NCI-H1436 treated with DMSO at 0.1 percent for 48 hours (cell line): ENCODE measurements around the gene ZNF358.

Experiments
- DNase-seq: peaks from one replicate; lab custom pipeline; 2025; lab: John Stamatoyannopoulos, UW

Gene ZNF358

DNA sequence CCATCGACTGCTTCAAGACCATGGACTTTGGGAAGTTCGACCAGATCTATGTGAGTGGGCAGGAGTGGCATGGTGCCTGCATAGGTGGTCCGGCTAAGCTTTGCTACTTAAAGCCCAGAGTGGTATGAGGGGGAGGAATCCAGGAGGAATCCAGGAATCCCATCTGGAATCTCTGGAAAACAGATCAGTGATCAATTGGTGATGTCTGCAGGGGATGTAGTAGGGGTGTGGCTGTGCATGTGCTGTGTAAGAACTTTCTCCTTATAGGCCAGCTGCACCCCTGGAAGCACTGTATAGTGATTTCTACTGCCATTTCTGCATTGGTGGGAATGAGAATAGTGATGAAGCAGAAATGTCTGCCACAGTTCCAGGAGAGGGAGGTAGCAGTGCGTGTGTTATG lies 43.2 kb downstream of the ZNF358 start:
- DNase-seq = no peak

DNA sequence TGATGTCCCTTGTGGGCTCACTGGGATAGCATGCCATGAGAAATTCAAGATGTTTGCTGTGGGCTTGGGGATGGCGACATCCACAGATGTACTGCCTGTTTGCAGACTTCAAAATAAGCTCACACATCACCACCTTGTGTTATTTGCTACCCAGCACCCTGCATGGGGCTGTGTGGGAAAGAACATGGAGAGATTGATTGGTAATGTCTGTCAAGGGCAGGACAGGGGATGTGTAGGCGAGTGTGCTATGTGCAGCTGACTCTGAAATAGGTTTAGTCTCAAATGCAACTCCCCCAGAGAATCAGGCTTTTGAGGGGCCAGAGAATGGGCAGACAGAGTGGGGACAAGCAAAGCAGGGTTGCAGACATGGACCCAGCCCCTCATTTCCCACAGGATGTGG lies 44.4 kb downstream of the ZNF358 start:
- no peak for DNase-seq

DNA sequence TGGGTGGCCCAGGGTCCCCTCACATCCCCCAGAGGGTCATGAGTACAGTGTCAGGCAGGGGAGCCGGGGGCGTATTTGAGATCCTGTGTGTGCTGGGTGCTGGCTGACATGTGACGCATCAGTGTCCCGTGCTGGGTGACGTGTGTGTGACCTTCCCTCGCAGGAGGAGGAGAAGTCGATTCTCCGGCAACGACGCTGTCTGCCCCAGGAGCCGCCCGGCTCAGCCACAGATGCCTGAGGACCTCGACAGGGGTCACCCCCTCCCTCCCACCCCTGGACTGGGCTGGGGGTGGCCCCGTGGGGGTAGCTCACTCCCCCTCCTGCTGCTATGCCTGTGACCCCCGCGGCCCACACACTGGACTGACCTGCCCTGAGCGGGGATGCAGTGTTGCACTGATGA lies 45.4 kb downstream of the ZNF358 start:
- no peak for DNase-seq

DNA sequence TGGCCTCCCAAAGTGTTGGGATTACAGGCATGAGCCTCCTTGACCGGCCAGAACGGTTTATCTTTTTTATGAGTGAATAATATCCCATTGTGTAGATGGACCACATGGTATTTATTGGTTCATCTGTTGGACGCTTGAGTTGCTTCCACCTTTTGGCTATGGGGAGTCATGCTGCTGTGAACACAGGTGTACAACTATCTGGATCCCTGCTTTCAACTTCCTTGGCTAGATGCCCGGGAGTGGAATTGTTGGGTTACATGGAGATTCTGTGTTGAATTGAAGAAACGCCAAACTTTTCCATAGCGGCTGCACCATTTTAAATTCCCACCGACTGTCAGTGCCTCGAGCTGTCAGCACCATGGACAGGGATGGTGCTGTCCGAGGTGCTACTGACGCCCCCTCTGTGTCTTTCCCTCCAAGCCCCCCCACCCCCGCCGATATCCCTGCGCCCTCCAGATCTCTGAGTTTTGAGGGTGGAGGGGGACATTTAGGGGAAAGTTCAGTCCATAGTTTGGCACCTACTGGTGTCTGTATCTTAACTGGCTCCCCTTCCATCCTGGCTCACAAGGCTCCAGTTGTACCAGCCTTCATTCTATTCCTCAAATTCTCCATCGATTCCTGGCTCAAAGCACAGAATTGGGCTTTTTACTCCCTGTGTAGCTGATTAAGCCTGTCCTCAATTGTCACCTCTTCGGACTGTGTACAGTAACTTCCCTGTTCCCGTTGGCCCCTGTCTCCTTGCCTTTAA lies 46.9 kb downstream of the ZNF358 start:
- DNase-seq = no peak

DNA sequence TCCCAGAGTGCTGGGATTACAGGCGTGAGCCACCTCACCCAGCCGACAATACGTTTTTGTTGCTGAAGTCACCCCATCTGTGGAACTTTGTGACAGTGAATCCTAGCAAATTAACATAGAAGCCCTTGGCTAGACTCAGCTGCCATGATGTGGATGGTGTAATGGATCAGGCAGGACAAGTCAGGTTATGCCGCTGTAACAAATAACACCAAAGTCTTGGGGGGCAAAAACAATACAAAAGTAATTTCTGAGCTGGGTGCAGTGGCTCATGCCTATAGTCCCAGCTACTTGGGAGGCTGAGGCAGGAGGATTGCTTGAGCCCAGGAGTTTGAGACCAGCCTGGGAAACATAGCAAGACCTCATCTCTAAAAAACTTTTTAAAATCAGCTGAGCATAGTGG lies 49.0 kb downstream of the ZNF358 start:
- DNase-seq = no peak

DNA sequence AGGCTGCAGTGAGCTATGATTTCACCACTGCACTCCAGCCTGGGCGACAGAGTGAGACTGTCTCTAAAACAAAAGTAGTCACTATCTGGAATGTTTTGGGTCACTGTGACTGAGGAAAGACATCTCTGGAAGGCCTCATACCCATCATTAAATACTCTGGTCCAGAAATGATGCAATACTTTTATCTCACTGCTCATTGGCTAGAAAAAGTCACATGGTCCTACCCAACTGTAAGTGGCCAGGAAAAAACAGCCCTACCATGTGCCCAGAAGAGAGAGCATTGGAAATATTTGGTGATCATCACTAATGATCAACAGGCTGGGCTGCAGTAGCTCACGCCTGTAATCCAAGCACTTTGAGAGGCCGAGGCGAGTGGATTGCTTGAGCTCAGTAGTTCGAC lies 49.4 kb downstream of the ZNF358 start:
- no peak for DNase-seq
